HCT116 (cell line): ENCODE data around the gene TPI1.

Experiments used
- ATF3 ChIP-seq: IDR thresholded peaks from 2 replicates; pipeline ENCODE4 v1.6.1; 2012
- CTCF ChIP-seq, 3 experiments: fragments of 200-600 bp in 1 of 3; sonication (generic) in 1 of 3; IDR thresholded peaks in 2 of 3; conservative IDR thresholded peaks in 1 of 3; 2 replicates each; pipeline ENCODE4 v1.5.1; 2012 to 2017; ENCODE audit warnings: low read depth in 2 of 3, low read length in 2 of 3, antibody characterized with exemption in 1 of 3, borderline replicate concordance in 1 of 3, control low read depth in 1 of 3, mild to moderate bottlenecking in 1 of 3, mixed read lengths in 1 of 3, mixed run types in 1 of 3, moderate library complexity in 1 of 3; ENCODE audit not compliant: insufficient read depth in 1 of 3
- EZH2 ChIP-seq: fragments of 200-600 bp; sonication (generic); IDR thresholded peaks from 2 replicates; pipeline ENCODE4 v1.6.1; 2017; ENCODE audit warnings: antibody characterized with exemption, mixed run types
- EZH2phosphoT487 ChIP-seq: fragments of 200-600 bp; IDR thresholded peaks from 2 replicates; pipeline ENCODE4 v1.6.1; 2018; ENCODE audit warnings: antibody characterized with exemption, borderline replicate concordance
- POLR2A ChIP-seq: IDR thresholded peaks from 2 replicates; pipeline ENCODE4 v1.7.0; 2011; ENCODE audit warnings: borderline replicate concordance; ENCODE audit not compliant: insufficient read depth, insufficient read length; ENCODE audit errors: extremely low read depth
- POLR2AphosphoS5 ChIP-seq: IDR thresholded peaks from 2 replicates; pipeline ENCODE4 v1.6.1; 2011; ENCODE audit warnings: mild to moderate bottlenecking, low read depth, low read length, moderate library complexity
- RAD21 ChIP-seq: IDR thresholded peaks from 2 replicates; pipeline ENCODE4 v1.6.1; 2012; ENCODE audit warnings: low read depth, mild to moderate bottlenecking
- REST ChIP-seq: IDR thresholded peaks from 2 replicates; pipeline ENCODE4 v1.6.1; 2012; ENCODE audit warnings: low read depth
- YY1 ChIP-seq: IDR thresholded peaks from 2 replicates; pipeline ENCODE4 v1.6.1; 2011; ENCODE audit warnings: low read length, low read depth, moderate library complexity, mild to moderate bottlenecking; ENCODE audit not compliant: insufficient replicate concordance; ENCODE audit errors: extremely low read depth

- TF ChIP-seq CTCF (IDR thresholded peaks at IDR 0.05 in 2 of 3, conservative IDR thresholded peaks at IDR 0.05 in 1 of 3; ENCODE audit: borderline replicate concordance in 1 of 3, insufficient read depth in 1 of 3, low read depth in 2 of 3, low read length in 2 of 3) (peak in 2 of 3 experiments; percentile 80 to 90; a peak in 4 of 6 replicates), RAD21 (no peak), ATF3 (no peak), EZH2 (no peak), YY1 (no peak), POLR2AphosphoS5 (peak; percentile 33; the same call in 1 of the 2 replicates), EZH2phosphoT487 (no peak), POLR2A (no peak), REST (no peak)
These were observed 2.0 kb downstream of the TPI1 start for GRCh38 chr12:6869049-6870021.
